Upper lobe of left lung (tissue), 6 donors: ENCODE measurements around the gene FAM3D. TPM values are rescaled to one million over a fixed set of nuclear protein-coding genes. Genes with fewer than 3 reads are reported as not detected.

Source experiments
- ATAC-seq, 2 donors: fragments of 200-7000 bp; cut with Tn5 transposase; one replicate each; pipeline ENCODE4 v1.9.1; 2022; ENCODE audit warnings: mild to moderate bottlenecking in 2 of 2, moderate library complexity in 2 of 2; ENCODE audit not compliant: low FRiP score in 2 of 2
- DNase-seq, 2 donors: peaks; one replicate each; pipeline ENCODE4 v3.0.0-alpha.2; 2019 to 2020
- H3K27ac ChIP-seq, 4 donors: fragments of 200-600 bp; sonication (generic); one replicate each; pipeline ENCODE4 v1.5.1; 2016 to 2019
- H3K27me3 ChIP-seq, 4 donors: fragments of 200-600 bp; sonication (generic); one replicate each; pipeline ENCODE4 v1.5.1; 2017 to 2019
- H3K36me3 ChIP-seq, 4 donors: fragments of 200-600 bp; sonication (generic); one replicate each; pipeline ENCODE4 v1.5.1; 2016 to 2019
- H3K4me1 ChIP-seq, 4 donors: fragments of 200-600 bp; sonication (generic); one replicate each; pipeline ENCODE4 v1.5.1; 2018 to 2019
- H3K4me3 ChIP-seq, 4 donors: fragments of 200-600 bp; sonication (generic); one replicate each; pipeline ENCODE4 v1.5.1; 2017 to 2019; ENCODE audit warnings: mild to moderate bottlenecking in 2 of 4, moderate library complexity in 1 of 4
- H3K9me3 ChIP-seq, 4 donors: fragments of 200-600 bp; sonication (generic); one replicate each; pipeline ENCODE4 v1.5.1; 2018 to 2019
- EP300 ChIP-seq, 4 donors: sonication (generic); formaldehyde crosslinking; IDR thresholded peaks; one replicate each; pipeline ENCODE4 v1.5.1; 2017; ENCODE audit warnings: antibody characterized with exemption in 4 of 4, control low read depth in 2 of 4
- POLR2A ChIP-seq, 4 donors: fragments of 450-650 bp; IDR thresholded peaks; one replicate each; pipeline ENCODE4 v1.5.1; 2016 to 2017; ENCODE audit warnings: antibody characterized with exemption in 4 of 4, mild to moderate bottlenecking in 2 of 4
- POLR2AphosphoS5 ChIP-seq, 2 donors: sonication (generic); formaldehyde crosslinking; IDR thresholded peaks; one replicate each; pipeline ENCODE4 v1.5.1; 2017; ENCODE audit warnings: antibody characterized with exemption in 2 of 2
- WGBS, 2 donors: methylation state at CpG; one replicate each; pipeline ENCODE4 v1.1.5; 2017 to 2018; 5-methylcytosine and 5-hydroxymethylcytosine counted together
- total RNA-seq, 6 donors: library from RNA; depleted of rRNA in 4 of 6; stranded (reverse); fragments of >200 nt in 4 of 6; gene quantifications; one replicate each; pipeline versions ENCODE4 v1.1.0 to v1.2.1, GENCODE V29; 2016 to 2021
- TF ChIP-seq, protein P1 (sequence below), 6 experiments: fragments of 450-650 bp in 4 of 6; fragments of 200-600 bp in 2 of 6; sonication (generic) in 2 of 6; IDR thresholded peaks; one replicate each; pipeline ENCODE4 v1.5.1; 2016 to 2019; ENCODE audit warnings: antibody characterized with exemption in 6 of 6
- donor health status: DM: no; HTN: no; CAD: no; lungs with moderate emphysema.
- donor health status: DM: no; HTN: yes; CAD: no; lungs with severe emphysema.

The FAM3D gene
- total RNA-seq, 6 donors from 2014 or later, result 1.0 to 7.7 (median 1.5) TPM

DNA sequence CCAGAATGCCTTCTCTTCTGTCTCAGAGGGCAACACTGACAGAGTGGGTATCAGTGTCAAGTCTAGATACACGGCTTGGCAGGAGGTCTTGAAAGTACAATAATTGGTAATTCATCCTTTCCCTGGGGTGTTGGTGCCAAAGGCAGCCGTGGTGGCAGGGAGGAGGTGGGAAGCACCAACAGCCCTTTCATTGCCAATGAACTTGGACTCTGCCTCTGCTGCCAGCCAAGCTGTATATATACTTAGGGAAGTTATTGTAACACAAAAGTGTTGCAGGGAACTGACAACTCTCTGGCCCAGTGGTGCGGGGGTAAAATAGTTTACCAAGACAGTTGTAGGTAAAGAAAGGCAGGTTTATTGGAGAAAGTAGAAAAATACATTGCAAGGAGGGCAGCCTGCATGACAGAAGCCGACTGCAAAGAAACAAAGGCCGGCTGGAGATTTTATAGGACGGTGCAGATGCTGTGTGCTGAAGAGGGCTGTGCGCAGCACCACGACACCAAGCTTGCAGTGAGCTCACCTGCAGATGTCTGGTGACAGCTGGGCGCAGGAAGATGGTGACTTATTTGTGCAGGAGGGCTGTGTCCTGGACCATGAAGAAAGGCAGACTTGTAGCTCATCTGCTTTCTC lies 4.0 kb upstream of the FAM3D start:
- Histone ChIP-seq H3K4me3 (no peak overlapping the region), H3K9me3 (no peaks in the 10 kb centered on the region), H3K36me3 (no peaks in the 10 kb centered on the region), H3K27me3 (no peaks in the 10 kb centered on the region), H3K27ac (no peak overlapping the region), H3K4me1 (peaks cover 9 to 17% (median 13%) of the 10 kb centered on the region in 4 donors)
- TF ChIP-seq POLR2A (IDR thresholded peaks at IDR 0.05) (no peak), POLR2AphosphoS5 (IDR thresholded peaks at IDR 0.05) (no peak), EP300 (IDR thresholded peaks at IDR 0.05) (no peak)
- DNase-seq (no peak), ATAC-seq (no peak)
- 85 to 89% methylated on average over 9 of the region's 9 CpGs for WGBS, 2 donors

DNA sequence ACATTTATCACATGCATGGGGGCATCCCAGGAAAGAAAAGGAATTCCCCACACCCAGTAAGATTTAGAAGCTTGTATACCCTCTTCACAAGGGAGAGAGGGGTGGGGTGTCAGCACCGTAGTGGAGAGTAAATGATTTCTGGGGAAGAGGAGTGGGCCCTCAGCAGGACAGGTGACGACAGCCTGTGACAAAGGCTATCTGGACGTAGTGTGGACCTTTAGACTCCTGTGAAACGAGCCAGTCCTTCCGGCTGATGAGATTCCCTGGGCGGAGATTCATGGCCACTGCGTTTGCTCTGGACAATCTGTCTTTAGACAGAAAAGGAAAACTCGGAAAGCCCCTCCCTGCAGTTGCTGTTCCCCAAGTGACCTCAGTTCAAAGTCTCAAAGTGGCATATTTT lies 1.7 kb upstream of the FAM3D start:
- DNase-seq (no peak), ATAC-seq (no peak)
- no peaks in the 10 kb centered on the region for H3K9me3 ChIP-seq
- WGBS, 2 donors, result 70 to 84% methylated on average over 8 of the region's 8 CpGs
- H3K27ac ChIP-seq, result peak overlapping the region in 3 of 4 donors; percentile 63 to 84 (median 65)
- H3K4me3 ChIP-seq, result no peak overlapping the region
- H3K27me3 ChIP-seq, result no peaks in the 10 kb centered on the region
- no peaks in the 10 kb centered on the region for H3K36me3 ChIP-seq
- TF ChIP-seq POLR2A (IDR thresholded peaks at IDR 0.05), result no peak
- TF ChIP-seq POLR2AphosphoS5 (IDR thresholded peaks at IDR 0.05), result no peak
- TF ChIP-seq, protein P1, sequence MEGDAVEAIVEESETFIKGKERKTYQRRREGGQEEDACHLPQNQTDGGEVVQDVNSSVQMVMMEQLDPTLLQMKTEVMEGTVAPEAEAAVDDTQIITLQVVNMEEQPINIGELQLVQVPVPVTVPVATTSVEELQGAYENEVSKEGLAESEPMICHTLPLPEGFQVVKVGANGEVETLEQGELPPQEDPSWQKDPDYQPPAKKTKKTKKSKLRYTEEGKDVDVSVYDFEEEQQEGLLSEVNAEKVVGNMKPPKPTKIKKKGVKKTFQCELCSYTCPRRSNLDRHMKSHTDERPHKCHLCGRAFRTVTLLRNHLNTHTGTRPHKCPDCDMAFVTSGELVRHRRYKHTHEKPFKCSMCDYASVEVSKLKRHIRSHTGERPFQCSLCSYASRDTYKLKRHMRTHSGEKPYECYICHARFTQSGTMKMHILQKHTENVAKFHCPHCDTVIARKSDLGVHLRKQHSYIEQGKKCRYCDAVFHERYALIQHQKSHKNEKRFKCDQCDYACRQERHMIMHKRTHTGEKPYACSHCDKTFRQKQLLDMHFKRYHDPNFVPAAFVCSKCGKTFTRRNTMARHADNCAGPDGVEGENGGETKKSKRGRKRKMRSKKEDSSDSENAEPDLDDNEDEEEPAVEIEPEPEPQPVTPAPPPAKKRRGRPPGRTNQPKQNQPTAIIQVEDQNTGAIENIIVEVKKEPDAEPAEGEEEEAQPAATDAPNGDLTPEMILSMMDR (IDR thresholded peaks at IDR 0.05), result no peak
- TF ChIP-seq EP300 (IDR thresholded peaks at IDR 0.05), result no peak
- H3K4me1 ChIP-seq, result peaks cover 9 to 17% (median 13%) of the 10 kb centered on the region in 4 donors

DNA sequence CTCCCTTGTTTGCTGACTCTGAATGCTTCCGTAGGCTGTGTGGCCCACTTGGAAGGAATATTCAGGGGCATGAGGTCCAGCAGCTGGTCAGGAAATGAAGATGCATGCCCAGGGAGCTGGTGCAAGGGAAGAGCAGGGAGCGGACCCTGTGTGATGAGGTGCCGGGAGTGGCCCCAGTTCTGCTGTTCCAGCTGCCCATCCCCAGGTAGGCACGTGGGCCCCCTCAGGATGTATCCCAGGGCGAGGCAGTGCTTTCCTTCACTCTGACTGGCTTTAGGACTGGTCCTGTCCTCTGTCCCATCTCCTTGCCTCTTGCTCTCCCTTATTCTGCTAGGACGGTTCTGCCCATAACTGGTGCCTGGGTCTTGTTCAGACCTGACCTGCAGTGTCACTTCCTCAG lies 1.1 kb upstream of the FAM3D start:
- Histone ChIP-seq H3K27me3 (no peaks in the 10 kb centered on the region), H3K4me1 (peaks cover 9 to 17% (median 13%) of the 10 kb centered on the region in 4 donors), H3K9me3 (no peaks in the 10 kb centered on the region), H3K27ac (peak overlapping the region; percentile 63 to 84 (median 69)), H3K36me3 (no peaks in the 10 kb centered on the region), H3K4me3 (no peak overlapping the region)
- DNase-seq, result peak in 1 of 2 donors; percentile 6
- no peak for ATAC-seq
- WGBS, 2 donors, result 75 to 83% methylated on average over 6 of the region's 6 CpGs
- TF ChIP-seq POLR2AphosphoS5 (IDR thresholded peaks at IDR 0.05) (no peak), EP300 (IDR thresholded peaks at IDR 0.05) (no peak), POLR2A (IDR thresholded peaks at IDR 0.05) (no peak)
- TF ChIP-seq, protein P1 (IDR thresholded peaks at IDR 0.05), result no peak

DNA sequence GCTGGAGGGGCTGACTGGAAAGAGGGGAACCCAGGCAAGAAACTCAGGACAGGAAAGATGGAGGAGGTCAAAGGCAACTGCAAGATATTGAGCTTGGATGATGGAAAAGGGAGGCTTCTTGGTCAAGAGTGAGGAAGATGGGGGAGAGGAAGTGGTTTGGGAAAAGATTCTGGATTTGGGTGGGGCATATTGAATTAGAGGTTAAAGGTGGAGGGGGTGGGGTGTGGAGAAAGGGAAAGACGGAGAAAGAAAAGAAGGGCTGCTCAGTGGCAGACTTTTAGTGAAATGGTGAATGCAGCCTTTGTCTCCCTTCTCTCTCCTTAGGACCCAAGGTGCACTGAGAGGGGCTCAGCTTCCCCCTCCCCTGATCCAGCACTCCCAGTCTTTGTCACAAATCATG lies 655 bp upstream of the FAM3D start:
- peak overlapping the region; percentile 63 to 84 (median 69) for H3K27ac ChIP-seq
- ATAC-seq, result no peak

DNA sequence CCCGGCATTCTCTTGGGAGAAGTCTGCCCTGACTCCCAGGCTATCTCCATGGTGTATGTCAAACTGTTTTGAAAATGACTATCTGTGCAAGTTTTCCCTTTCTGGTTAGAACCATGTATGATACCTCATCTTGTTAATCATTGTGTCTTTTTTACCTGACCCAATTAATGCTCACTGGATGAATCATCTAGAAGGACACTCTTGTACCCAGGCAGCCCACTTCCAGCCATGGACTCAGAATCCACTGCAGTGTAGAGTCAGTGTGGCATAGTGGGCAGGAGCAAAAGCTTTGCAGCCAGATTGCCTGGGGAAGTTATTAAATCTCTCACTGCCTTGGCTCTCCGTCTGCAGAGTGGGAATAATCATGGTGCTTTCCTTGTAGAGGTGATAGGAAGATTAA lies 1.2 kb downstream of the FAM3D start:
- Histone ChIP-seq H3K9me3 (no peaks in the 10 kb centered on the region), H3K27ac (no peak overlapping the region), H3K4me1 (peaks cover 9 to 17% (median 13%) of the 10 kb centered on the region in 4 donors), H3K36me3 (no peaks in the 10 kb centered on the region), H3K4me3 (no peak overlapping the region), H3K27me3 (no peaks in the 10 kb centered on the region)
- ATAC-seq (no peak), DNase-seq (no peak)
- TF ChIP-seq POLR2AphosphoS5 (IDR thresholded peaks at IDR 0.05) (no peak), EP300 (IDR thresholded peaks at IDR 0.05) (no peak), POLR2A (IDR thresholded peaks at IDR 0.05) (no peak)
- TF ChIP-seq, protein P1 (IDR thresholded peaks at IDR 0.05), result no peak
- 84 to 88% methylated on average over 2 of the region's 2 CpGs for WGBS, 2 donors

More for the DNA sequence above, 655 bp upstream of the FAM3D start:
- DNase-seq, result no peak
- WGBS, 2 donors, result 86 to 90% methylated on average over 1 of the region's 1 CpG
- H3K4me3 ChIP-seq, result no peak overlapping the region
- no peaks in the 10 kb centered on the region for H3K9me3 ChIP-seq
- TF ChIP-seq POLR2AphosphoS5 (IDR thresholded peaks at IDR 0.05), result no peak
- TF ChIP-seq, protein P1 (IDR thresholded peaks at IDR 0.05), result no peak
- TF ChIP-seq POLR2A (IDR thresholded peaks at IDR 0.05), result no peak
- TF ChIP-seq EP300 (IDR thresholded peaks at IDR 0.05), result no peak
- H3K4me1 ChIP-seq, result peaks cover 9 to 17% (median 13%) of the 10 kb centered on the region in 4 donors
- H3K36me3 ChIP-seq, result no peaks in the 10 kb centered on the region
- no peaks in the 10 kb centered on the region for H3K27me3 ChIP-seq
